Suprapubic skin (tissue), 4 donors: ENCODE data around the gene MATR3. TPM values are rescaled to one million over a fixed set of nuclear protein-coding genes. Genes with fewer than 3 reads are reported as not detected.

Experiments used
- DNase-seq, 2 donors: peaks; one replicate each; pipeline ENCODE4 v3.0.0-alpha.2; 2019; ENCODE audit warnings: low spot score in 2 of 2
- H3K27ac ChIP-seq: fragments of 200-600 bp; sonication (generic); one replicate; pipeline ENCODE4 v1.5.1; 2019
- H3K27me3 ChIP-seq: fragments of 200-600 bp; sonication (generic); one replicate; pipeline ENCODE4 v1.5.1; 2019
- H3K36me3 ChIP-seq: fragments of 200-600 bp; sonication (generic); one replicate; pipeline ENCODE4 v1.5.1; 2019
- H3K4me1 ChIP-seq: fragments of 200-600 bp; sonication (generic); one replicate; pipeline ENCODE4 v1.5.1; 2019
- H3K4me3 ChIP-seq: fragments of 200-600 bp; sonication (generic); one replicate; pipeline ENCODE4 v1.5.1; 2019; ENCODE audit warnings: mild to moderate bottlenecking
- H3K9me3 ChIP-seq: fragments of 200-600 bp; sonication (generic); one replicate; pipeline ENCODE4 v1.5.1; 2019
- EP300 ChIP-seq: sonication (generic); formaldehyde crosslinking; IDR thresholded peaks from one replicate; pipeline ENCODE4 v1.6.1; 2017; ENCODE audit warnings: antibody characterized with exemption
- POLR2A ChIP-seq, 2 donors: fragments of 450-650 bp; IDR thresholded peaks; one replicate each; pipeline ENCODE4 v1.6.1; 2017; ENCODE audit warnings: antibody characterized with exemption in 2 of 2, mild to moderate bottlenecking in 2 of 2, moderate library complexity in 2 of 2
- POLR2AphosphoS5 ChIP-seq, 3 donors: sonication (generic); formaldehyde crosslinking; IDR thresholded peaks; one replicate each; pipeline ENCODE4 v1.6.1; 2017; ENCODE audit warnings: antibody characterized with exemption in 3 of 3
- WGBS: methylation state at CpG from one replicate; pipeline ENCODE4 v1.1.5; 2018; 5-methylcytosine and 5-hydroxymethylcytosine counted together
- total RNA-seq, 4 donors: library from RNA; depleted of rRNA; stranded (reverse); fragments of >200 nt; gene quantifications; one replicate each; pipeline ENCODE4 v1.1.0, GENCODE V29; 2016
- TF ChIP-seq, protein P1 (sequence below), 2 donors: fragments of 200-600 bp in 1 of 2; fragments of 450-650 bp in 1 of 2; sonication (generic) in 1 of 2; IDR thresholded peaks; one replicate each; pipeline ENCODE4 v1.5.1; 2016 to 2019; ENCODE audit warnings: antibody characterized with exemption in 2 of 2, mild to moderate bottlenecking in 1 of 2, moderate library complexity in 1 of 2

MATR3 gene
- total RNA-seq, 4 donors from 2014 or later, result 115 to 192 (median 129) TPM

- H3K36me3 ChIP-seq, result no peaks in the 10 kb centered on the region
- no peaks in the 10 kb centered on the region for H3K9me3 ChIP-seq
- H3K4me1 ChIP-seq, result no peaks in the 10 kb centered on the region
- no peak for DNase-seq
- H3K4me3 ChIP-seq, result no peak overlapping the region
- H3K27me3 ChIP-seq, result no peaks in the 10 kb centered on the region
- 79% methylated on average over 4 of the region's 4 CpGs for WGBS
- TF ChIP-seq, protein P1, sequence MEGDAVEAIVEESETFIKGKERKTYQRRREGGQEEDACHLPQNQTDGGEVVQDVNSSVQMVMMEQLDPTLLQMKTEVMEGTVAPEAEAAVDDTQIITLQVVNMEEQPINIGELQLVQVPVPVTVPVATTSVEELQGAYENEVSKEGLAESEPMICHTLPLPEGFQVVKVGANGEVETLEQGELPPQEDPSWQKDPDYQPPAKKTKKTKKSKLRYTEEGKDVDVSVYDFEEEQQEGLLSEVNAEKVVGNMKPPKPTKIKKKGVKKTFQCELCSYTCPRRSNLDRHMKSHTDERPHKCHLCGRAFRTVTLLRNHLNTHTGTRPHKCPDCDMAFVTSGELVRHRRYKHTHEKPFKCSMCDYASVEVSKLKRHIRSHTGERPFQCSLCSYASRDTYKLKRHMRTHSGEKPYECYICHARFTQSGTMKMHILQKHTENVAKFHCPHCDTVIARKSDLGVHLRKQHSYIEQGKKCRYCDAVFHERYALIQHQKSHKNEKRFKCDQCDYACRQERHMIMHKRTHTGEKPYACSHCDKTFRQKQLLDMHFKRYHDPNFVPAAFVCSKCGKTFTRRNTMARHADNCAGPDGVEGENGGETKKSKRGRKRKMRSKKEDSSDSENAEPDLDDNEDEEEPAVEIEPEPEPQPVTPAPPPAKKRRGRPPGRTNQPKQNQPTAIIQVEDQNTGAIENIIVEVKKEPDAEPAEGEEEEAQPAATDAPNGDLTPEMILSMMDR (IDR thresholded peaks at IDR 0.05), result no peak
- TF ChIP-seq POLR2AphosphoS5 (IDR thresholded peaks at IDR 0.05) (no peak), POLR2A (IDR thresholded peaks at IDR 0.05) (no peak), EP300 (no peak)
- H3K27ac ChIP-seq, result no peak overlapping the region
Measured at GRCh38 chr5:139251695-139252288, 41.7 kb upstream of the MATR3 start.

- Histone ChIP-seq H3K4me1 (no peaks in the 10 kb centered on the region), H3K27me3 (no peaks in the 10 kb centered on the region), H3K4me3 (no peak overlapping the region), H3K36me3 (no peaks in the 10 kb centered on the region), H3K9me3 (no peaks in the 10 kb centered on the region), H3K27ac (no peak overlapping the region)
- no peak for TF ChIP-seq POLR2A (IDR thresholded peaks at IDR 0.05)
- TF ChIP-seq EP300, result no peak
- TF ChIP-seq POLR2AphosphoS5 (IDR thresholded peaks at IDR 0.05), result no peak
- TF ChIP-seq, protein P1 (IDR thresholded peaks at IDR 0.05), result no peak
- 90% methylated on average over 3 of the region's 3 CpGs for WGBS
- no peak for DNase-seq
Measured at GRCh38 chr5:139253115-139253514, 40.4 kb upstream of the MATR3 start.

DNA sequence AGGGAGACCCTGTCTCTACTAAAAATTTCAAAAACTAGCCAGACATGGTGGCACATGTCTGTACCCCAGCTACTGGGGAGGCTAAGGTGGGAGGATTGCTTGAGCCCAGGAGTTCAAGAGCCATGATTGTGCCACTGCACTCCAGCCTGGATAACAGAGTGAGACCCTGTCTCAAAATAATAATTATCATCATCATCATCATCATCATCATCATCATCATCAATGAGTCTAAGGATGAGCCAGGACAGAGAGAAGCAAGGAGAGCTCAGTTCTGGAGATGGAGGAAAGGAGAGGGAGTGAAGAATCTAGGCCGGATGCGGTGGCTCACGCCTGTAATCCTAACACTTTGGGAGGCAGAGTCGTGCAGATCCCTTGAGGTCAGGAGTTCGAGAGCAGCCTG, 36.7 kb upstream of the MATR3 start:
- DNase-seq, result no peak
- H3K4me1 ChIP-seq, result no peaks in the 10 kb centered on the region
- WGBS, result 93% methylated on average over 5 of the region's 5 CpGs
- H3K4me3 ChIP-seq, result no peak overlapping the region
- no peaks in the 10 kb centered on the region for H3K9me3 ChIP-seq
- no peaks in the 10 kb centered on the region for H3K36me3 ChIP-seq
- H3K27me3 ChIP-seq, result no peaks in the 10 kb centered on the region
- no peak overlapping the region for H3K27ac ChIP-seq
- TF ChIP-seq EP300, result no peak
- no peak for TF ChIP-seq POLR2AphosphoS5 (IDR thresholded peaks at IDR 0.05)
- TF ChIP-seq, protein P1 (IDR thresholded peaks at IDR 0.05), result no peak
- TF ChIP-seq POLR2A (IDR thresholded peaks at IDR 0.05), result no peak

DNA sequence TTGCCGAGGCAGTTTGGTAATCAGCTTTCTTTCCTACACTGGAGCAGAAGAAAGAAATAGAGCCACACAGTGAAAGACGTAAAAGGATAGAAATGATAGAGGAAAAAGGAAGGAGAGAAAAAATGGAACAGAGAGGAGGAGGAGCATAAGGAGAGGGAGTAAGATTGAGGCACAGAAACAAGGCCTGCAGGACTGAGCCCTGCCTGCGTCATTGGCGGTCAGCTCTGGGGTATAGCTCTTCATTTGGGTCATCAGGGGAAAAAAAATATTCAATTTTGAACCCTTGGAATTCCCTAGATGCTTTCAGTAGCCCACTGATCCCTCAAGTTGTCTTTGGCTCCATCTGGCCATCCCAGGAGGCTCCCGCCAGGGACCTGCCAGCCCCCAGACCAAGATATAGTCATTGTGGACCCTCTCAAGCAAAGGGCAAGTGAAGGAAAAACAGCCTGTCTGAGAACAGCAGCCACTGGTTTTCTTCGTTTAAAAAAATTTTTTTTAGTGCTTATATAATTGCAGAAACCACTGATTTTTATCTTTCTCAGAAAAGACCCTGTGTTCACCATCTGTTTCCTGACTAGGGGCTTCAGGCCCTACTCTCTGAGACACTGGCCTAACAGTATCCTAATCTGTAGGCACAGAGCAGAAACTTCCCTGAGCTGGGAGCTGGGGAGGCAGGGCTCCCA, 31.3 kb upstream of the MATR3 start:
- no peak for DNase-seq
- Histone ChIP-seq H3K27ac (no peak overlapping the region), H3K9me3 (no peaks in the 10 kb centered on the region), H3K36me3 (no peaks in the 10 kb centered on the region), H3K4me1 (peaks cover 9% of the 10 kb centered on the region), H3K27me3 (no peaks in the 10 kb centered on the region), H3K4me3 (no peak overlapping the region)
- WGBS, result 75% methylated on average over 6 of the region's 6 CpGs
- TF ChIP-seq, protein P1 (IDR thresholded peaks at IDR 0.05), result no peak
- TF ChIP-seq POLR2A (IDR thresholded peaks at IDR 0.05) (no peak), POLR2AphosphoS5 (IDR thresholded peaks at IDR 0.05) (no peak), EP300 (no peak)

DNA sequence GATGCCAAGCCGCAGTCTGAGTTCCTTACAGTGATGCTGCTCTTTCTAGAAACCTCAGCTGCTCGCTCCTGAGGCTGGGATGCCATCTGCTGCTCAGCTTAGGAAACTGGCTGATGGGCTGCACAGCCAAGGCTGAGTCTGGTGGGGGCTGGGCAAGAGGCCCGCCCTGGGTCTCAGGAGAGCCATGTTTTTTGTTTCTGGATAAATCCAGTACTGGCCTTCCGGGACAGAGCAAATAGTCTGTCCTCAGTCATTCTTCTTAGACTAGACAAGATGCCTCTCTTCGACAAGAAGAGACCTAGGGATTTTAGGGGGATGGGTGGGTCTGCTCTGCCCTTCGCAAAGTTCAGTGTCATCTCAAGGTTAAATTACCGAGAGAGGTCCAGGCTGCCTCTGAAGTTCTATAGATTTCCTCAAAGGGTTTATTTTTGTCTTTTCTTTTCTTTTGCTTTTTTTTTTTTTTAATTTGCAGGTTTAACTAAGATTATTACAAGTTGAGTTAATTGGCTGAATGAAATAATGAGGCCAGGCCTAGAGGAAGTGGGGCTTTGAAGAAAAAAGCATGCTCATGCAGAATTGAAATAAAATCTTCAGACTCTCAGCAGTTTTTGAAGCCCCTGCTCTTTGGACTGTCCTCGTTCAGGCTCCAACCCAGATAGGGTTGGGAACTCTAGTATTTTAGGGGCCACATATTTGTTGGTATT, 30.6 kb upstream of the MATR3 start:
- no peaks in the 10 kb centered on the region for H3K27me3 ChIP-seq
- no peak overlapping the region for H3K27ac ChIP-seq
- WGBS, result 33% methylated on average over 8 of the region's 8 CpGs
- peaks cover 9% of the 10 kb centered on the region for H3K4me1 ChIP-seq
- no peaks in the 10 kb centered on the region for H3K36me3 ChIP-seq
- no peak overlapping the region for H3K4me3 ChIP-seq
- DNase-seq, result peak; percentile 89 to 91
- no peaks in the 10 kb centered on the region for H3K9me3 ChIP-seq
- TF ChIP-seq POLR2AphosphoS5 (IDR thresholded peaks at IDR 0.05), result peak in 2 of 3 donors; percentile 39 to 40
- TF ChIP-seq EP300, result no peak
- TF ChIP-seq, protein P1 (IDR thresholded peaks at IDR 0.05), result peak; percentile 72 to 83
- no peak for TF ChIP-seq POLR2A (IDR thresholded peaks at IDR 0.05)
